Loucy (cell line): Measurements from ENCODE around the gene PTH2.

ENCODE experiments used
- H2AFZ ChIP-seq: fragments of 200-600 bp; sonication (generic); 2 replicates; pipeline ENCODE4 v1.6.0; 2016; ENCODE audit warnings: antibody characterized with exemption, mild to moderate bottlenecking, low read length, moderate library complexity
- H3F3A ChIP-seq: fragments of 200-600 bp; 2 replicates; pipeline ENCODE4 v1.6.0; 2016; ENCODE audit warnings: antibody characterized with exemption, low read depth, mild to moderate bottlenecking
- H3K27me3 ChIP-seq: fragments of 200-600 bp; sonication (generic); 2 replicates; pipeline ENCODE4 v1.6.1; 2014; ENCODE audit warnings: low read length, mild to moderate bottlenecking; ENCODE audit not compliant: insufficient read depth, poor library complexity, severe bottlenecking
- H3K36me3 ChIP-seq: fragments of 200-600 bp; sonication (generic); 2 replicates; pipeline ENCODE4 v1.6.1; 2016; ENCODE audit warnings: low read length; ENCODE audit not compliant: insufficient read depth
- H3K4me1 ChIP-seq: fragments of 200-600 bp; sonication (generic); 2 replicates; pipeline ENCODE4 v1.5.1; 2014; ENCODE audit warnings: low read length, mild to moderate bottlenecking; ENCODE audit not compliant: insufficient read depth, poor library complexity, severe bottlenecking
- H3K4me2 ChIP-seq: fragments of 200-600 bp; sonication (generic); 2 replicates; pipeline ENCODE4 v1.6.0; 2014; ENCODE audit warnings: antibody characterized with exemption, low read length, low read depth, mild to moderate bottlenecking; ENCODE audit not compliant: poor library complexity, severe bottlenecking
- H3K4me3 ChIP-seq: fragments of 200-600 bp; sonication (generic); 2 replicates; pipeline ENCODE4 v1.5.1; 2014; ENCODE audit warnings: low read length, mild to moderate bottlenecking, mixed read lengths; ENCODE audit not compliant: poor library complexity, severe bottlenecking
- H3K79me2 ChIP-seq: fragments of 200-600 bp; sonication (generic); 2 replicates; pipeline ENCODE4 v1.6.1; 2014; ENCODE audit warnings: low read length; ENCODE audit not compliant: insufficient read depth
- H3K9ac ChIP-seq: fragments of 200-600 bp; sonication (generic); 2 replicates; pipeline ENCODE4 v1.6.0; 2014; ENCODE audit warnings: mild to moderate bottlenecking, low read depth, low read length, moderate library complexity; ENCODE audit not compliant: poor library complexity, severe bottlenecking
- H3K9me2 ChIP-seq: fragments of 200-600 bp; sonication (generic); replicated peaks from 2 replicates; pipeline ENCODE4 v1.6.1; 2016; ENCODE audit warnings: low read depth, low read length, mixed read lengths
- H3K9me3 ChIP-seq: fragments of 200-600 bp; sonication (generic); 2 replicates; pipeline ENCODE4 v1.6.1; 2014; ENCODE audit warnings: mild to moderate bottlenecking, antibody characterized with exemption, low read length, low read depth; ENCODE audit not compliant: insufficient read depth
- H4K20me1 ChIP-seq: fragments of 200-600 bp; sonication (generic); 2 replicates; pipeline ENCODE4 v1.6.0; 2014; ENCODE audit warnings: antibody characterized with exemption, low read length, mild to moderate bottlenecking; ENCODE audit not compliant: insufficient read depth, poor library complexity, severe bottlenecking
- CTCF ChIP-seq: fragments of 200-600 bp; sonication (generic); conservative IDR thresholded peaks from 2 replicates; pipeline ENCODE4 v1.5.1; 2014; ENCODE audit warnings: mild to moderate bottlenecking, antibody characterized with exemption, low read length
- EZH2phosphoT487 ChIP-seq: fragments of 200-600 bp; IDR thresholded peaks from 2 replicates; pipeline ENCODE4 v1.6.1; 2018; ENCODE audit warnings: antibody characterized with exemption, mild to moderate bottlenecking, moderate library complexity, borderline replicate concordance

The PTH2 gene

GRCh38 chr19:49430172-49430677, 7.0 kb upstream of the PTH2 start:
- TF ChIP-seq EZH2phosphoT487 (no peak), CTCF (no peak)
- H3K4me1 ChIP-seq, result peaks cover 11% of the 10 kb centered on the region
- H3K4me3 ChIP-seq, result no peak overlapping the region
- no peak overlapping the region for H3K4me2 ChIP-seq
- H3F3A ChIP-seq, result no peaks in the 10 kb centered on the region
- no peaks in the 10 kb centered on the region for H3K9me3 ChIP-seq
- no peak overlapping the region for H3K9ac ChIP-seq
- no peaks in the 10 kb centered on the region for H3K79me2 ChIP-seq
- H3K27me3 ChIP-seq, result no peaks in the 10 kb centered on the region
- no peaks in the 10 kb centered on the region for H4K20me1 ChIP-seq
- H3K9me2 ChIP-seq, result no peaks in the 10 kb centered on the region
- H3K36me3 ChIP-seq, result no peaks in the 10 kb centered on the region
- peak overlapping the region; percentile 21; the same call in 1 of the 2 replicates for H2AFZ ChIP-seq

- Histone ChIP-seq H3K4me1 (peaks cover 24% of the 10 kb centered on the region), H3K4me3 (no peak overlapping the region), H4K20me1 (no peaks in the 10 kb centered on the region), H3K79me2 (no peaks in the 10 kb centered on the region), H3K9me3 (no peaks in the 10 kb centered on the region), H3K27me3 (no peaks in the 10 kb centered on the region), H3K4me2 (no peak overlapping the region), H3K36me3 (no peaks in the 10 kb centered on the region), H2AFZ (no peak overlapping the region), H3K9ac (no peak overlapping the region), H3F3A (no peaks in the 10 kb centered on the region), H3K9me2 (no peaks in the 10 kb centered on the region)
- TF ChIP-seq CTCF, result no peak
- TF ChIP-seq EZH2phosphoT487, result no peak
These were observed 5.6 kb upstream of the PTH2 start for GRCh38 chr19:49428547-49429451.

- Histone ChIP-seq H3K79me2 (no peaks in the 10 kb centered on the region), H3K36me3 (no peaks in the 10 kb centered on the region), H3K4me2 (no peak overlapping the region), H3K9me3 (no peaks in the 10 kb centered on the region), H3K27me3 (no peaks in the 10 kb centered on the region), H3K4me1 (peaks cover 32% of the 10 kb centered on the region), H4K20me1 (no peaks in the 10 kb centered on the region), H3K4me3 (no peak overlapping the region), H2AFZ (no peak overlapping the region), H3K9me2 (no peaks in the 10 kb centered on the region), H3K9ac (no peak overlapping the region), H3F3A (no peaks in the 10 kb centered on the region)
- TF ChIP-seq EZH2phosphoT487 (no peak), CTCF (no peak)
These were observed 4.8 kb upstream of the PTH2 start for GRCh38 chr19:49427855-49428546.
